K562 (cell line): ENCODE results near the gene SAMD13. TPM values are rescaled to one million over a fixed set of nuclear protein-coding genes. Genes with fewer than 3 reads are reported as not detected.

Experiments
- ATAC-seq: fragments of 200-7000 bp; cut with Tn5 transposase; 3 replicates; pipeline ENCODE4 v1.9.1; 2020; ENCODE audit warnings: moderate library complexity
- BruUV-seq: library from RNA; stranded (reverse); fragments of 400-500 nt; replicated peaks from 2 replicates; lab custom pipeline; 2021; lab: Mats Ljungman, UMichigan
- CTCF ChIA-PET: fragments of 300-600 bp; formaldehyde crosslinking; extraction: SDS; loops from one replicate; lab custom pipeline; 2021; ENCODE audit warnings: low intra/inter-chr PET ratio; lab: Yijun Ruan, JAX
- POLR2A ChIA-PET: fragments of 300-600, 350-650 bp; sonication (Branson Sonifier 250); formaldehyde crosslinking; extraction: SDS; loops from one replicate; lab custom pipeline; 2021; ENCODE audit warnings: antibody characterized with exemption, inconsistent platforms; lab: Yijun Ruan, JAX
- DNase-seq, 4 experiments: peaks; one replicate each; pipeline versions ENCODE4 v3.0.0 to v3.0.0-alpha.2; 2011 to 2018; ENCODE audit warnings: low spot score in 3 of 4, mixed read lengths in 3 of 4; ENCODE audit errors: extremely low read depth in 1 of 4
- FAIRE-seq: peaks from 2 replicates; lab custom pipeline; 2011; peaks lifted over from hg19 to GRCh38; lab: Jason Lieb, UNC
- H2AFZ ChIP-seq: 2 replicates; pipeline ENCODE4 v1.6.0; 2011; ENCODE audit warnings: low read depth, low read length, control low read depth, inconsistent platforms
- H3K27ac ChIP-seq: fragments of 200-600 bp; 3 replicates; pipeline ENCODE4 v1.8.0; 2011; ENCODE audit warnings: low read depth, mild to moderate bottlenecking, control low read depth, inconsistent platforms, low read length, moderate library complexity, mixed read lengths; ENCODE audit errors: extremely low read depth
- H3K27me3 ChIP-seq, 2 experiments: fragments of 300-600 bp in 1 of 2; 2 replicates in 1 of 2; 3 replicates in 1 of 2; pipeline versions ENCODE4 v1.6.0 to v1.8.0; 2011; ENCODE audit warnings: inconsistent platforms in 2 of 2, low read length in 2 of 2, mild to moderate bottlenecking in 1 of 2, mixed read lengths in 1 of 2, moderate library complexity in 1 of 2; ENCODE audit not compliant: control insufficient read depth in 2 of 2, insufficient read depth in 2 of 2
- H3K36me3 ChIP-seq: fragments of 300-600 bp; 3 replicates; pipeline ENCODE4 v1.8.0; 2011; ENCODE audit warnings: mild to moderate bottlenecking, low read length, inconsistent platforms; ENCODE audit not compliant: control insufficient read depth, insufficient read depth
- H3K4me1 ChIP-seq, 2 experiments: fragments of 200-600 bp in 1 of 2; replicated peaks in 1 of 2; 2 replicates in 1 of 2; 3 replicates in 1 of 2; pipeline versions ENCODE4 v1.5.1 to v1.8.0; 2011; ENCODE audit warnings: inconsistent platforms in 2 of 2, low read length in 2 of 2, mild to moderate bottlenecking in 1 of 2, mixed read lengths in 1 of 2, moderate library complexity in 1 of 2; ENCODE audit not compliant: control insufficient read depth in 2 of 2, insufficient read depth in 2 of 2
- H3K4me2 ChIP-seq: 2 replicates; pipeline ENCODE4 v1.6.1; 2011; ENCODE audit warnings: low read length, control low read depth, inconsistent platforms, mixed read lengths; ENCODE audit not compliant: insufficient read depth
- H3K4me3 ChIP-seq: fragments of 200-600 bp; sonication (generic), shearing (Covaris generic); 2 replicates; pipeline ENCODE4 v1.5.1; 2016; ENCODE audit warnings: control low read depth, inconsistent platforms
- H3K79me2 ChIP-seq: fragments of 200-600 bp; 3 replicates; pipeline ENCODE4 v1.8.0; 2011; ENCODE audit warnings: low read length, inconsistent platforms; ENCODE audit not compliant: control insufficient read depth, insufficient read depth
- H3K9ac ChIP-seq, 2 experiments: 2 replicates each; pipeline versions ENCODE4 v1.6.0 to v1.6.1; 2011; ENCODE audit warnings: low read depth in 2 of 2, low read length in 2 of 2, control low read depth in 1 of 2, inconsistent platforms in 1 of 2, mild to moderate bottlenecking in 1 of 2, mixed read lengths in 1 of 2; ENCODE audit not compliant: insufficient read depth in 1 of 2
- H3K9me1 ChIP-seq: one replicate; pipeline ENCODE4 v1.6.0; 2011; ENCODE audit warnings: inconsistent platforms, mild to moderate bottlenecking, low read length, moderate library complexity; ENCODE audit not compliant: control insufficient read depth, insufficient read depth
- H3K9me3 ChIP-seq: replicated peaks from 2 replicates; pipeline ENCODE4 v1.5.1; 2011; ENCODE audit warnings: low read depth, low read length, inconsistent platforms; ENCODE audit not compliant: control insufficient read depth, insufficient read depth
- H4K20me1 ChIP-seq: replicated peaks from 2 replicates; pipeline ENCODE4 v1.6.1; 2011; ENCODE audit warnings: low read length, inconsistent platforms, mixed read lengths; ENCODE audit not compliant: control insufficient read depth, insufficient read depth
- CXXC5 ChIP-seq: fragments of 250-450 bp; sonication (Bioruptor Pico); IDR thresholded peaks from 2 replicates; pipeline ENCODE4 v1.8.0; 2022; ENCODE audit warnings: inconsistent platforms, mild to moderate bottlenecking, moderate library complexity
- KDM5B ChIP-seq: fragments of 200-600 bp; sonication (generic); IDR thresholded peaks from 2 replicates; pipeline ENCODE4 v1.6.1; 2012; ENCODE audit warnings: low read depth, mild to moderate bottlenecking, moderate library complexity, low read length, control low read depth, inconsistent platforms; ENCODE audit not compliant: insufficient replicate concordance
- MCM3 ChIP-seq: fragments of 450-650 bp; IDR thresholded peaks from 2 replicates; pipeline ENCODE4 v1.6.1; 2016
- NCOA4 ChIP-seq: fragments of 450-650 bp; IDR thresholded peaks from 2 replicates; pipeline ENCODE4 v1.6.1; 2018; ENCODE audit warnings: mild to moderate bottlenecking; ENCODE audit not compliant: partially characterized antibody
- NR2C1 ChIP-seq, 2 experiments: fragments of 450-650 bp; IDR thresholded peaks; 2 replicates each; pipeline ENCODE4 v1.6.1; 2017; ENCODE audit warnings: mild to moderate bottlenecking in 2 of 2, antibody characterized with exemption in 1 of 2, inconsistent platforms in 1 of 2, missing compliant biosample characterization in 1 of 2, missing genetic modification characterization in 1 of 2
- POLR3A ChIP-seq: IDR thresholded peaks from 2 replicates; pipeline ENCODE4 v1.6.1; 2011; ENCODE audit warnings: borderline replicate concordance, mild to moderate bottlenecking, moderate library complexity; ENCODE audit not compliant: insufficient read length, insufficient read depth; ENCODE audit errors: extremely low read depth
- SMAD4 ChIP-seq: fragments of 250-450 bp; sonication (Bioruptor Pico); conservative IDR thresholded peaks from 2 replicates; pipeline ENCODE4 v1.8.0; 2021; ENCODE audit warnings: inconsistent platforms, mild to moderate bottlenecking, moderate library complexity
- SNAPC5 ChIP-seq: fragments of 250-450 bp; sonication (Bioruptor Pico); IDR thresholded peaks from 2 replicates; pipeline ENCODE4 v1.8.0; 2021; ENCODE audit warnings: moderate library complexity, mild to moderate bottlenecking, inconsistent platforms
- TCF3 ChIP-seq: sonication (generic); formaldehyde crosslinking; IDR thresholded peaks from 2 replicates; pipeline ENCODE4 v1.4.0; 2020; ENCODE audit warnings: mild to moderate bottlenecking, missing genetic modification reagents
- TGIF2 ChIP-seq: sonication (generic); formaldehyde crosslinking; IDR thresholded peaks from 2 replicates; pipeline ENCODE4 v1.8.1; 2022; ENCODE audit warnings: mild to moderate bottlenecking, missing genetic modification reagents, moderate library complexity
- ZNF511 ChIP-seq: sonication (generic); formaldehyde crosslinking; IDR thresholded peaks from 2 replicates; pipeline ENCODE4 v1.8.0; 2022; ENCODE audit warnings: mild to moderate bottlenecking, missing genetic modification reagents
- ZNF766 ChIP-seq: fragments of 200-800 bp; sonication (Bioruptor generic); conservative IDR thresholded peaks from 2 replicates; pipeline ENCODE4 v1.6.1; 2016; ENCODE audit warnings: missing genetic modification characterization, missing compliant biosample characterization
- WGBS: fragments of 100-300 bp; shearing (Covaris generic); methylation state at CpG from one replicate; pipeline ENCODE4 v1.1.6; 2016; ENCODE audit warnings: low coverage, mixed read lengths; ENCODE audit not compliant: insufficient coverage; ENCODE audit errors: missing lambda C conversion rate; 5-methylcytosine and 5-hydroxymethylcytosine counted together
- in situ Hi-C: fragments of 300-500 bp; cut with MboI; formaldehyde crosslinking; loops from 4 replicates; pipeline ENCODE4 v1.15.0; 2018; ENCODE audit warnings: inconsistent platforms, mixed read lengths
- intact Hi-C: fragments of 100-400 bp; cut with micrococcal nuclease; formaldehyde crosslinking; loops from 2 replicates; pipeline ENCODE4 v1.14.2; 2022
- polyA plus RNA-seq, 8 experiments: library from polyadenylated mRNA; depleted of rRNA in 4 of 8; stranded (reverse) in 5 of 8; unstranded in 3 of 8; fragments of >200 nt; fragmentation: Nextera tagmentation in 2 of 8; fragmentation: Illumina TruSeq in 1 of 8; extraction: Ambion mirVana in 2 of 8; extraction: Trizol in 1 of 8; gene quantifications; 2 replicates each; pipeline versions ENCODE4 v1.2.1 to v1.2.3, GENCODE V29; 2011 to 2014; ENCODE audit warnings: inconsistent platforms in 1 of 8, missing spikeins in 1 of 8
- total RNA-seq, 7 experiments: library from RNA; depleted of rRNA in 6 of 7; stranded (reverse); fragments of >200 nt in 6 of 7; fragmentation: Illumina TruSeq in 2 of 7; extraction: Trizol in 2 of 7; gene quantifications; 2 replicates each; pipeline versions ENCODE4 v1.2.1 to v1.2.3, GENCODE V29; 2011 to 2021; ENCODE audit warnings: low replicate concordance in 1 of 7
- TF ChIP-seq, protein P1 (sequence below): IDR thresholded peaks from 3 replicates; pipeline ENCODE4 v1.6.1; 2011; ENCODE audit warnings: borderline replicate concordance, mild to moderate bottlenecking, moderate library complexity; ENCODE audit not compliant: insufficient read length; ENCODE audit errors: extremely low read depth
- TF ChIP-seq, protein P2 (sequence below): fragments of 450-650 bp; formaldehyde crosslinking; IDR thresholded peaks from 2 replicates; pipeline ENCODE4 v1.4.0; 2022; ENCODE audit warnings: mild to moderate bottlenecking, moderate library complexity
- TF ChIP-seq, protein P3 (sequence below), 2 experiments: fragments of 200-800 bp in 1 of 2; sonication (Bioruptor generic) in 1 of 2; sonication (generic) in 1 of 2; formaldehyde crosslinking in 1 of 2; IDR thresholded peaks in 1 of 2; conservative IDR thresholded peaks in 1 of 2; 2 replicates each; pipeline versions ENCODE4 v1.5.0 to v1.6.1; 2016 to 2020; ENCODE audit warnings: missing compliant biosample characterization in 1 of 2, missing genetic modification characterization in 1 of 2, missing genetic modification reagents in 1 of 2

The SAMD13 gene
- total and polyA plus RNA-seq, 9 of the 15 experiments (the other 6 are each of a cell fraction or from before 2014, with no cell fraction given) = 0.78 to 2.7 (median 1.00) TPM

GRCh38 chr1:84370831-84371394 is 69.4 kb downstream of the SAMD13 start:
- in situ Hi-C loops (no loop called here), intact Hi-C loops (no loop called here)
- Histone ChIP-seq H3K4me2 (no peak overlapping the region), H3K4me1 (peaks cover 0 to 5% of the 10 kb centered on the region in 2 experiments; a peak in 2 of 5 replicates), H4K20me1 (no peaks in the 10 kb centered on the region), H3K27ac (no peak overlapping the region), H3K79me2 (no peaks in the 10 kb centered on the region), H3K36me3 (no peaks in the 10 kb centered on the region), H3K9ac (no peak overlapping the region), H3K9me1 (no peaks in the 10 kb centered on the region), H3K27me3 (no peaks in the 10 kb centered on the region), H2AFZ (no peak overlapping the region), H3K4me3 (no peak overlapping the region), H3K9me3 (no peaks in the 10 kb centered on the region)
- 23% methylated on average over 4 of the region's 4 CpGs for WGBS
- no peak for ATAC-seq
- FAIRE-seq = no peak
- DNase-seq = no peak
- no TSS peak for BruUV-seq
- ChIA-PET POLR2A (no interaction called here), CTCF (no interaction called here)
- TF ChIP-seq SMAD4 (CRISPR knock-in tag) = peak; percentile 71
- TF ChIP-seq TGIF2 (CRISPR knock-in tag) = no peak
- TF ChIP-seq SNAPC5 (CRISPR knock-in tag) = no peak
- TF ChIP-seq CXXC5 = peak; percentile 36; the same call in 1 of the 2 replicates
- TF ChIP-seq, protein P1, sequence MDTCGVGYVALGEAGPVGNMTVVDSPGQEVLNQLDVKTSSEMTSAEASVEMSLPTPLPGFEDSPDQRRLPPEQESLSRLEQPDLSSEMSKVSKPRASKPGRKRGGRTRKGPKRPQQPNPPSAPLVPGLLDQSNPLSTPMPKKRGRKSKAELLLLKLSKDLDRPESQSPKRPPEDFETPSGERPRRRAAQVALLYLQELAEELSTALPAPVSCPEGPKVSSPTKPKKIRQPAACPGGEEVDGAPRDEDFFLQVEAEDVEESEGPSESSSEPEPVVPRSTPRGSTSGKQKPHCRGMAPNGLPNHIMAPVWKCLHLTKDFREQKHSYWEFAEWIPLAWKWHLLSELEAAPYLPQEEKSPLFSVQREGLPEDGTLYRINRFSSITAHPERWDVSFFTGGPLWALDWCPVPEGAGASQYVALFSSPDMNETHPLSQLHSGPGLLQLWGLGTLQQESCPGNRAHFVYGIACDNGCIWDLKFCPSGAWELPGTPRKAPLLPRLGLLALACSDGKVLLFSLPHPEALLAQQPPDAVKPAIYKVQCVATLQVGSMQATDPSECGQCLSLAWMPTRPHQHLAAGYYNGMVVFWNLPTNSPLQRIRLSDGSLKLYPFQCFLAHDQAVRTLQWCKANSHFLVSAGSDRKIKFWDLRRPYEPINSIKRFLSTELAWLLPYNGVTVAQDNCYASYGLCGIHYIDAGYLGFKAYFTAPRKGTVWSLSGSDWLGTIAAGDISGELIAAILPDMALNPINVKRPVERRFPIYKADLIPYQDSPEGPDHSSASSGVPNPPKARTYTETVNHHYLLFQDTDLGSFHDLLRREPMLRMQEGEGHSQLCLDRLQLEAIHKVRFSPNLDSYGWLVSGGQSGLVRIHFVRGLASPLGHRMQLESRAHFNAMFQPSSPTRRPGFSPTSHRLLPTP = no peak
- no peak for TF ChIP-seq NCOA4
- TF ChIP-seq TCF3 = no peak
- TF ChIP-seq NR2C1 (IDR thresholded peaks at IDR 0.05) = no peak
- TF ChIP-seq NR2C1 (tag; IDR thresholded peaks at IDR 0.05) = peak; percentile 50; the same call in 1 of the 2 replicates
- no peak for TF ChIP-seq POLR3A
- TF ChIP-seq ZNF511 (CRISPR knock-in tag) = no peak
- TF ChIP-seq, protein P2, sequence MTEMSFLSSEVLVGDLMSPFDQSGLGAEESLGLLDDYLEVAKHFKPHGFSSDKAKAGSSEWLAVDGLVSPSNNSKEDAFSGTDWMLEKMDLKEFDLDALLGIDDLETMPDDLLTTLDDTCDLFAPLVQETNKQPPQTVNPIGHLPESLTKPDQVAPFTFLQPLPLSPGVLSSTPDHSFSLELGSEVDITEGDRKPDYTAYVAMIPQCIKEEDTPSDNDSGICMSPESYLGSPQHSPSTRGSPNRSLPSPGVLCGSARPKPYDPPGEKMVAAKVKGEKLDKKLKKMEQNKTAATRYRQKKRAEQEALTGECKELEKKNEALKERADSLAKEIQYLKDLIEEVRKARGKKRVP (CRISPR knock-in tag) = 0 out of 2 replicates have a peak, but pooled peaks have one; percentile 36
- no peak for TF ChIP-seq ZNF766
- no peak for TF ChIP-seq KDM5B
- TF ChIP-seq, protein P3, sequence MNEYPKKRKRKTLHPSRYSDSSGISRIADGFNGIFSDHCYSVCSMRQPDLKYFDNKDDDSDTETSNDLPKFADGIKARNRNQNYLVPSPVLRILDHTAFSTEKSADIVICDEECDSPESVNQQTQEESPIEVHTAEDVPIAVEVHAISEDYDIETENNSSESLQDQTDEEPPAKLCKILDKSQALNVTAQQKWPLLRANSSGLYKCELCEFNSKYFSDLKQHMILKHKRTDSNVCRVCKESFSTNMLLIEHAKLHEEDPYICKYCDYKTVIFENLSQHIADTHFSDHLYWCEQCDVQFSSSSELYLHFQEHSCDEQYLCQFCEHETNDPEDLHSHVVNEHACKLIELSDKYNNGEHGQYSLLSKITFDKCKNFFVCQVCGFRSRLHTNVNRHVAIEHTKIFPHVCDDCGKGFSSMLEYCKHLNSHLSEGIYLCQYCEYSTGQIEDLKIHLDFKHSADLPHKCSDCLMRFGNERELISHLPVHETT (CRISPR knock-in tag; conservative IDR thresholded peaks at IDR 0.05 in 1 of 2, IDR thresholded peaks at IDR 0.05 in 1 of 2) = 0 out of 4 replicates have a peak, but pooled peaks of 1 of the 2 experiments have one; percentile 20
- TF ChIP-seq MCM3 = no peak
